ENCODE results near the gene LRRC2. TPM values are rescaled to one million over a fixed set of nuclear protein-coding genes. Genes with fewer than 3 reads are reported as not detected.

Gene LRRC2
- total RNA-seq (2014; rRNA removed; shearing (Covaris generic)), result 3.3 and 3.9 TPM in 2 replicates

- H3K27me3 ChIP-seq (ENCODE audit: control insufficient read depth, insufficient read depth, low read length), result no peaks in the 10 kb centered on the region
- peak within 1 kb of the TSS; percentile 57 for H3K4me3 ChIP-seq (ENCODE audit: insufficient read depth, low read depth, low read length)
- H3K36me3 ChIP-seq (replicated peaks; ENCODE audit: control insufficient read depth, insufficient read depth, low read length), result peaks cover 2% of the 10 kb centered on the region; the same call in 1 of the 2 replicates
- DNase-seq, result peak; percentile 80
Measured at GRCh38 chr3:46566040-46566641, at the start of gene LRRC2. TSS of gene LRRC2 (minus strand) at chr3:46566302. CDS start at chr3:46551591, 14,711 bp downstream.

- no peaks in the 10 kb centered on the region for H3K27me3 ChIP-seq (ENCODE audit: control insufficient read depth, insufficient read depth, low read length)
- no peak overlapping the region for H3K4me3 ChIP-seq (ENCODE audit: insufficient read depth, low read depth, low read length)
- DNase-seq, result no peak
- no peaks in the 10 kb centered on the region for H3K36me3 ChIP-seq (replicated peaks; ENCODE audit: control insufficient read depth, insufficient read depth, low read length)
Measured at GRCh38 chr3:46615050-46615775, 49.1 kb upstream of the LRRC2 start.

- no peak overlapping the region for H3K4me3 ChIP-seq (ENCODE audit: insufficient read depth, low read depth, low read length)
- DNase-seq, result no peak
- no peaks in the 10 kb centered on the region for H3K36me3 ChIP-seq (replicated peaks; ENCODE audit: control insufficient read depth, insufficient read depth, low read length)
- H3K27me3 ChIP-seq (ENCODE audit: control insufficient read depth, insufficient read depth, low read length), result no peaks in the 10 kb centered on the region
Measured at GRCh38 chr3:46614431-46614830, 48.3 kb upstream of the LRRC2 start.

GRCh38 chr3:46613313-46614005 is 47.4 kb upstream of the LRRC2 start:
- Histone ChIP-seq H3K27me3 (ENCODE audit: control insufficient read depth, insufficient read depth, low read length) (no peaks in the 10 kb centered on the region), H3K36me3 (replicated peaks; ENCODE audit: control insufficient read depth, insufficient read depth, low read length) (no peaks in the 10 kb centered on the region), H3K4me3 (ENCODE audit: insufficient read depth, low read depth, low read length) (no peak overlapping the region)
- no peak for DNase-seq

GRCh38 chr3:46612324-46612723 is 46.2 kb upstream of the LRRC2 start, which contains the start of gene FAM240A:
TSS of gene FAM240A (plus strand) at chr3:46612525. CDS start at chr3:46612684, 159 bp downstream.
- H3K4me3 ChIP-seq (ENCODE audit: insufficient read depth, low read depth, low read length), result no peak within 1 kb of the TSS
- no peaks in the 10 kb centered on the region for H3K36me3 ChIP-seq (replicated peaks; ENCODE audit: control insufficient read depth, insufficient read depth, low read length)
- no peak for DNase-seq
- H3K27me3 ChIP-seq (ENCODE audit: control insufficient read depth, insufficient read depth, low read length), result no peaks in the 10 kb centered on the region

GRCh38 chr3:46609944-46610722 is 44.0 kb upstream of the LRRC2 start:
- DNase-seq, result no peak
- no peaks in the 10 kb centered on the region for H3K36me3 ChIP-seq (replicated peaks; ENCODE audit: control insufficient read depth, insufficient read depth, low read length)
- no peak overlapping the region for H3K4me3 ChIP-seq (ENCODE audit: insufficient read depth, low read depth, low read length)
- no peaks in the 10 kb centered on the region for H3K27me3 ChIP-seq (ENCODE audit: control insufficient read depth, insufficient read depth, low read length)

- no peaks in the 10 kb centered on the region for H3K27me3 ChIP-seq (ENCODE audit: control insufficient read depth, insufficient read depth, low read length)
- DNase-seq, result no peak
- no peaks in the 10 kb centered on the region for H3K36me3 ChIP-seq (replicated peaks; ENCODE audit: control insufficient read depth, insufficient read depth, low read length)
- H3K4me3 ChIP-seq (ENCODE audit: insufficient read depth, low read depth, low read length), result no peak overlapping the region
Measured at GRCh38 chr3:46609212-46609721, 43.2 kb upstream of the LRRC2 start.

GRCh38 chr3:46607603-46608028 is 41.5 kb upstream of the LRRC2 start:
- DNase-seq, result peak; percentile 58
- H3K4me3 ChIP-seq (ENCODE audit: insufficient read depth, low read depth, low read length), result no peak overlapping the region
- H3K27me3 ChIP-seq (ENCODE audit: control insufficient read depth, insufficient read depth, low read length), result no peaks in the 10 kb centered on the region
- H3K36me3 ChIP-seq (replicated peaks; ENCODE audit: control insufficient read depth, insufficient read depth, low read length), result no peaks in the 10 kb centered on the region

GRCh38 chr3:46604127-46604526 is 38.0 kb upstream of the LRRC2 start:
- Histone ChIP-seq H3K27me3 (ENCODE audit: control insufficient read depth, insufficient read depth, low read length) (no peaks in the 10 kb centered on the region), H3K36me3 (replicated peaks; ENCODE audit: control insufficient read depth, insufficient read depth, low read length) (no peaks in the 10 kb centered on the region), H3K4me3 (ENCODE audit: insufficient read depth, low read depth, low read length) (no peak overlapping the region)
- no peak for DNase-seq

GRCh38 chr3:46603446-46604046 is 37.4 kb upstream of the LRRC2 start:
- no peak for DNase-seq
- H3K36me3 ChIP-seq (replicated peaks; ENCODE audit: control insufficient read depth, insufficient read depth, low read length), result no peaks in the 10 kb centered on the region
- no peak overlapping the region for H3K4me3 ChIP-seq (ENCODE audit: insufficient read depth, low read depth, low read length)
- H3K27me3 ChIP-seq (ENCODE audit: control insufficient read depth, insufficient read depth, low read length), result no peaks in the 10 kb centered on the region

- H3K27me3 ChIP-seq (ENCODE audit: control insufficient read depth, insufficient read depth, low read length), result no peaks in the 10 kb centered on the region
- DNase-seq, result no peak
- no peaks in the 10 kb centered on the region for H3K36me3 ChIP-seq (replicated peaks; ENCODE audit: control insufficient read depth, insufficient read depth, low read length)
- H3K4me3 ChIP-seq (ENCODE audit: insufficient read depth, low read depth, low read length), result no peak overlapping the region
Measured at GRCh38 chr3:46599590-46599989, 33.5 kb upstream of the LRRC2 start.

GRCh38 chr3:46595819-46596314 is 29.8 kb upstream of the LRRC2 start:
- no peak overlapping the region for H3K4me3 ChIP-seq (ENCODE audit: insufficient read depth, low read depth, low read length)

GRCh38 chr3:46594723-46595122 is 28.6 kb upstream of the LRRC2 start:
- H3K4me3 ChIP-seq (ENCODE audit: insufficient read depth, low read depth, low read length), result no peak overlapping the region
- no peak for DNase-seq
- H3K36me3 ChIP-seq (replicated peaks; ENCODE audit: control insufficient read depth, insufficient read depth, low read length), result no peaks in the 10 kb centered on the region

More at GRCh38 chr3:46595819-46596314, 29.8 kb upstream of the LRRC2 start:
- H3K27me3 ChIP-seq (ENCODE audit: control insufficient read depth, insufficient read depth, low read length), result no peaks in the 10 kb centered on the region
- no peaks in the 10 kb centered on the region for H3K36me3 ChIP-seq (replicated peaks; ENCODE audit: control insufficient read depth, insufficient read depth, low read length)
- no peak for DNase-seq

GRCh38 chr3:46593979-46594378 is 27.9 kb upstream of the LRRC2 start:
- DNase-seq, result no peak
- H3K4me3 ChIP-seq (ENCODE audit: insufficient read depth, low read depth, low read length), result no peak overlapping the region
- no peaks in the 10 kb centered on the region for H3K27me3 ChIP-seq (ENCODE audit: control insufficient read depth, insufficient read depth, low read length)
- no peaks in the 10 kb centered on the region for H3K36me3 ChIP-seq (replicated peaks; ENCODE audit: control insufficient read depth, insufficient read depth, low read length)

More at GRCh38 chr3:46594723-46595122, 28.6 kb upstream of the LRRC2 start:
- H3K27me3 ChIP-seq (ENCODE audit: control insufficient read depth, insufficient read depth, low read length), result no peaks in the 10 kb centered on the region
